H1 (cell line): ENCODE results near the gene MGMT. TPM values are rescaled to one million over a fixed set of nuclear protein-coding genes. Genes with fewer than 3 reads are reported as not detected.

ENCODE experiments used
- CTCF ChIA-PET: fragments of 300-600 bp; sonication (Branson Sonifier 250); formaldehyde crosslinking; loops from one replicate; lab custom pipeline; 2021; ENCODE audit not compliant: partially characterized antibody; lab: Charles Lee
- POLR2A ChIA-PET: fragments of 300-600 bp; sonication (Branson Sonifier 250); formaldehyde crosslinking; loops from one replicate; lab custom pipeline; 2021; ENCODE audit warnings: inconsistent platforms; ENCODE audit not compliant: partially characterized antibody; lab: Charles Lee
- DNase-seq, 2 experiments: peaks; one replicate each; pipeline versions ENCODE4 v3.0.0 to v3.0.0-alpha.2; 2010 to 2022; ENCODE audit warnings: low spot score in 2 of 2, low read depth in 1 of 2, mixed read lengths in 1 of 2
- FAIRE-seq: peaks from 2 replicates; lab custom pipeline; 2011; peaks lifted over from hg19 to GRCh38; lab: Jason Lieb, UNC
- H2AFZ ChIP-seq: 2 replicates; pipeline ENCODE4 v1.8.1; 2012; ENCODE audit warnings: low read length, inconsistent platforms
- H2AK5ac ChIP-seq: 2 replicates; pipeline ENCODE4 v1.6.1; 2013; ENCODE audit warnings: low read depth, low read length
- H2BK120ac ChIP-seq: replicated peaks from 2 replicates; pipeline ENCODE3; 2013; ENCODE audit warnings: low read depth, low read length, inconsistent platforms
- H2BK12ac ChIP-seq: 2 replicates; pipeline ENCODE4 v1.6.1; 2013; ENCODE audit warnings: low read depth, low read length
- H2BK15ac ChIP-seq: 2 replicates; pipeline ENCODE4 v1.6.1; 2013; ENCODE audit warnings: low read length
- H2BK20ac ChIP-seq: 2 replicates; pipeline ENCODE4 v1.6.1; 2013; ENCODE audit warnings: low read length
- H2BK5ac ChIP-seq: 2 replicates; pipeline ENCODE4 v1.6.1; 2013; ENCODE audit warnings: low read depth, low read length
- H3K14ac ChIP-seq: 2 replicates; pipeline ENCODE4 v1.6.1; 2013; ENCODE audit warnings: inconsistent platforms; ENCODE audit not compliant: insufficient read length
- H3K18ac ChIP-seq: 2 replicates; pipeline ENCODE4 v1.6.1; 2013; ENCODE audit warnings: low read length; ENCODE audit errors: extremely low read depth
- H3K23ac ChIP-seq: 2 replicates; pipeline ENCODE4 v1.6.1; 2013; ENCODE audit warnings: inconsistent platforms; ENCODE audit not compliant: insufficient read length
- H3K23me2 ChIP-seq: 2 replicates; pipeline ENCODE4 v1.6.1; 2013; ENCODE audit warnings: low read depth, low read length
- H3K27ac ChIP-seq: 2 replicates; pipeline ENCODE4 v1.6.1; 2011; ENCODE audit warnings: low read depth, low read length, inconsistent platforms
- H3K27me3 ChIP-seq, 4 experiments: replicated peaks in 1 of 4; 1 replicate in 1 of 4; 2 replicates in 3 of 4; pipeline versions ENCODE4 v1.6.1 to v1.8.1; 2011 to 2013; ENCODE audit warnings: low read length in 3 of 4, mild to moderate bottlenecking in 3 of 4, inconsistent platforms in 2 of 4, mixed read lengths in 2 of 4, moderate library complexity in 1 of 4; ENCODE audit not compliant: control insufficient read depth in 3 of 4, insufficient read depth in 3 of 4; ENCODE audit errors: extremely low read depth in 1 of 4
- H3K36me3 ChIP-seq, 4 experiments: 2 replicates each; pipeline versions ENCODE4 v1.6.1 to v1.8.1; 2011 to 2013; ENCODE audit warnings: mild to moderate bottlenecking in 4 of 4, low read length in 3 of 4, moderate library complexity in 2 of 4, control low read depth in 1 of 4, inconsistent platforms in 1 of 4; ENCODE audit not compliant: insufficient read depth in 4 of 4, control insufficient read depth in 2 of 4
- H3K4ac ChIP-seq: replicated peaks from 2 replicates; pipeline ENCODE3; 2013; ENCODE audit warnings: low read length, low read depth, mixed read lengths, inconsistent platforms; ENCODE audit not compliant: insufficient read length
- H3K4me1 ChIP-seq, 4 experiments: replicated peaks in 1 of 4; 1 replicate in 1 of 4; 2 replicates in 3 of 4; pipeline versions ENCODE4 v1.6.1 to v1.8.1; 2011 to 2013; ENCODE audit warnings: low read length in 3 of 4, inconsistent platforms in 2 of 4, mixed read lengths in 1 of 4; ENCODE audit not compliant: insufficient read depth in 4 of 4, control insufficient read depth in 3 of 4
- H3K4me2 ChIP-seq, 2 experiments: 2 replicates each; pipeline versions ENCODE4 v1.6.1 to v1.8.1; 2011 to 2013; ENCODE audit warnings: low read depth in 2 of 2, low read length in 2 of 2, control low read depth in 1 of 2, inconsistent platforms in 1 of 2, mild to moderate bottlenecking in 1 of 2; ENCODE audit not compliant: insufficient read depth in 1 of 2
- H3K4me3 ChIP-seq, 4 experiments: fragments of 200-600, 300-600 bp in 1 of 4; sonication (generic), shearing (Covaris generic), sonication (Bioruptor Twin) in 1 of 4; 2 replicates each; pipeline versions ENCODE4 v1.5.1 to v1.8.1; 2011 to 2016; ENCODE audit warnings: low read length in 4 of 4, low read depth in 3 of 4, control low read depth in 2 of 4, inconsistent platforms in 2 of 4, mild to moderate bottlenecking in 2 of 4, mixed read lengths in 1 of 4, moderate library complexity in 1 of 4; ENCODE audit not compliant: insufficient read depth in 2 of 4; ENCODE audit errors: extremely low read depth in 1 of 4
- H3K56ac ChIP-seq: replicated peaks from 2 replicates; pipeline ENCODE3; 2013; ENCODE audit warnings: low read depth, mild to moderate bottlenecking, mixed read lengths, low read length, inconsistent platforms; ENCODE audit not compliant: insufficient read length
- H3K79me1 ChIP-seq: 2 replicates; pipeline ENCODE4 v1.6.1; 2013; ENCODE audit warnings: low read depth, low read length, control low read depth
- H3K79me2 ChIP-seq, 2 experiments: 2 replicates each; pipeline versions ENCODE4 v1.6.1 to v1.8.1; 2012 to 2013; ENCODE audit warnings: low read length in 2 of 2, mild to moderate bottlenecking in 2 of 2, inconsistent platforms in 1 of 2; ENCODE audit not compliant: insufficient read depth in 2 of 2, control insufficient read depth in 1 of 2
- H3K9ac ChIP-seq, 4 experiments: replicated peaks in 1 of 4; 1 replicate in 1 of 4; 2 replicates in 3 of 4; pipeline versions ENCODE4 v1.6.1 to v1.8.1; 2011 to 2013; ENCODE audit warnings: low read depth in 3 of 4, low read length in 3 of 4, control low read depth in 2 of 4, mild to moderate bottlenecking in 2 of 4, moderate library complexity in 2 of 4, inconsistent platforms in 1 of 4; ENCODE audit errors: extremely low read depth in 1 of 4
- H3K9me3 ChIP-seq, 2 experiments: 2 replicates each; pipeline versions ENCODE4 v1.6.1 to v1.8.1; 2012 to 2013; ENCODE audit warnings: mild to moderate bottlenecking in 2 of 2, moderate library complexity in 2 of 2, control low read depth in 1 of 2, inconsistent platforms in 1 of 2, low read depth in 1 of 2, low read length in 1 of 2, mixed read lengths in 1 of 2; ENCODE audit not compliant: insufficient read depth in 2 of 2
- H4K20me1 ChIP-seq, 2 experiments: replicated peaks in 1 of 2; 2 replicates each; pipeline versions ENCODE3 to v1.8.1; 2011 to 2013; ENCODE audit warnings: inconsistent platforms in 2 of 2, low read length in 2 of 2, mild to moderate bottlenecking in 1 of 2; ENCODE audit not compliant: insufficient read depth in 2 of 2, control insufficient read depth in 1 of 2
- H4K5ac ChIP-seq: 2 replicates; pipeline ENCODE4 v1.6.1; 2013; ENCODE audit warnings: low read length, low read depth, mixed read lengths, inconsistent platforms; ENCODE audit not compliant: insufficient read length
- H4K8ac ChIP-seq: 2 replicates; pipeline ENCODE4 v1.8.0; 2013; ENCODE audit warnings: mild to moderate bottlenecking, moderate library complexity, low read length, inconsistent platforms; ENCODE audit not compliant: insufficient read depth; ENCODE audit errors: extremely low read depth
- H4K91ac ChIP-seq: replicated peaks from 2 replicates; pipeline ENCODE3; 2013; ENCODE audit warnings: low read length, mixed read lengths, inconsistent platforms; ENCODE audit not compliant: insufficient read length
- GABPA ChIP-seq: IDR thresholded peaks from 2 replicates; pipeline ENCODE4 v1.6.1; 2011; ENCODE audit warnings: mild to moderate bottlenecking, low read length, moderate library complexity, borderline replicate concordance; ENCODE audit not compliant: insufficient read depth
- TEAD4 ChIP-seq: IDR thresholded peaks from 2 replicates; pipeline ENCODE4 v1.6.1; 2012; ENCODE audit warnings: low read depth, low read length, inconsistent platforms, mixed read lengths
- ZNF274 ChIP-seq: IDR thresholded peaks from 2 replicates; pipeline ENCODE4 v1.7.0; 2012; ENCODE audit warnings: low read length, borderline replicate concordance; ENCODE audit errors: extremely low read depth
- WGBS, 2 experiments: shearing (Covaris generic) in 1 of 2; methylation state at CpG; one replicate each; pipeline versions ENCODE4 v1.1.6 to v1.1.7; 2013 to 2015; ENCODE audit warnings: low lambda C conversion rate in 2 of 2, mixed read lengths in 2 of 2, inconsistent platforms in 1 of 2, low coverage in 1 of 2, missing lambda C conversion rate in 1 of 2; ENCODE audit not compliant: insufficient replicate concordance in 2 of 2, insufficient coverage in 1 of 2, insufficient read length in 1 of 2; ENCODE audit errors: extremely low coverage in 1 of 2, missing lambda C conversion rate in 1 of 2; 5-methylcytosine and 5-hydroxymethylcytosine counted together
- polyA plus RNA-seq, 7 experiments: library from polyadenylated mRNA; depleted of rRNA in 3 of 7; stranded (reverse) in 5 of 7; unstranded in 2 of 7; fragments of >200 nt in 5 of 7; fragments of 200-250 nt in 2 of 7; gene quantifications; 1 replicate in 5 of 7; 2 replicates in 1 of 7; 4 replicates in 1 of 7; pipeline versions ENCODE4 v1.2.1 to v1.2.3, GENCODE V29; 2011 to 2013; ENCODE audit warnings: missing spikeins in 2 of 7, mixed read lengths in 2 of 7
- total RNA-seq: library from RNA; stranded (reverse); fragmentation: NEBNext Ultra II Directional; extraction: Animal tissue kit (Norgen Biotek cat#: 25700); gene quantifications from 2 replicates; pipeline ENCODE4 v1.2.1, GENCODE V29; 2021

The MGMT gene
- total and polyA plus RNA-seq, 2 of the 8 experiments (the other 6 are each of a cell fraction or from before 2014, with no cell fraction given): 9.9 to 10.7 TPM

DNA sequence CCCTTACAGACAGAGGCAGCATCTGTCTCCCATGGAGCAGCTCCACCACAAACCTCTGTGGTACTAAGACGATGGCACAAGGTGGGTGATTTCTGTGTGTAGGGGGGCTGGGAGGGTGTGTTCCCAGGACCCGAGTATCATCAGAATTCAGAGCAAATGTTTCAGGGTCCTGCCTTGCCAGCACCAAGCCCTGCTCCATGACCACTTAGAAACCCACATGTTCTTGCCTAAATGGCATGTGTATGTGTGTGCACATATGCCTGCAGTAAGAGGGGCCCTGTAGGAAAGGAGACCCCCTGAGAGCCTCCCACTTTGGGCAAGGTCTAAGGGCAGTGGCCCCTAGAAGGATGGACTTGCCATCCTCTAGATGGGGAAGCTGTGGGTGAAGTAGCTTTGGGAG is 17.1 kb upstream of the MGMT start:
- H3K4ac ChIP-seq: no peak overlapping the region
- no peak overlapping the region for H4K91ac ChIP-seq
- H3K79me2 ChIP-seq: no peaks in the 10 kb centered on the region
- H4K8ac ChIP-seq: no peak overlapping the region
- H3K4me3 ChIP-seq: no peak overlapping the region
- H2AFZ ChIP-seq: no peak overlapping the region
- H3K56ac ChIP-seq: no peak overlapping the region
- H3K27me3 ChIP-seq: no peaks in the 10 kb centered on the region
- POLR2A ChIA-PET: no interaction called here
- no peak overlapping the region for H2BK120ac ChIP-seq
- H2BK15ac ChIP-seq: no peak overlapping the region
- H3K18ac ChIP-seq: no peak overlapping the region
- H2BK12ac ChIP-seq: no peak overlapping the region
- CTCF ChIA-PET: no interaction called here
- no peak overlapping the region for H4K5ac ChIP-seq
- no peaks in the 10 kb centered on the region for H3K23me2 ChIP-seq
- DNase-seq (no peak), FAIRE-seq (no peak)
- TF ChIP-seq GABPA (no peak), TEAD4 (no peak), ZNF274 (no peak)
- no peak overlapping the region for H3K27ac ChIP-seq
- H3K36me3 ChIP-seq: no peaks in the 10 kb centered on the region
- no peak overlapping the region for H2AK5ac ChIP-seq
- H3K4me2 ChIP-seq: no peak overlapping the region
- H3K9ac ChIP-seq: no peak overlapping the region
- no peak overlapping the region for H2BK20ac ChIP-seq
- WGBS, 2 experiments: 80% methylated on average over 2 of the region's 2 CpGs; no CpG with 5 or more reads in 1 of the 2 experiments
- no peaks in the 10 kb centered on the region for H3K9me3 ChIP-seq
- H4K20me1 ChIP-seq: no peaks in the 10 kb centered on the region
- no peaks in the 10 kb centered on the region; a peak in 1 of 7 replicates for H3K4me1 ChIP-seq
- no peak overlapping the region for H3K14ac ChIP-seq
- no peaks in the 10 kb centered on the region for H3K79me1 ChIP-seq
- H3K23ac ChIP-seq: no peak overlapping the region
- H2BK5ac ChIP-seq: no peak overlapping the region
